HG02588 (cell line): Measurements from ENCODE around the gene TRPV6.

Source experiments
- ATAC-seq: cut with Tn5 transposase; IDR thresholded peaks from one replicate; pipeline ENCODE4 v1.9.1; 2021; ENCODE audit warnings: mild to moderate bottlenecking, moderate library complexity; ENCODE audit not compliant: unreplicated experiment

TRPV6 gene

DNA sequence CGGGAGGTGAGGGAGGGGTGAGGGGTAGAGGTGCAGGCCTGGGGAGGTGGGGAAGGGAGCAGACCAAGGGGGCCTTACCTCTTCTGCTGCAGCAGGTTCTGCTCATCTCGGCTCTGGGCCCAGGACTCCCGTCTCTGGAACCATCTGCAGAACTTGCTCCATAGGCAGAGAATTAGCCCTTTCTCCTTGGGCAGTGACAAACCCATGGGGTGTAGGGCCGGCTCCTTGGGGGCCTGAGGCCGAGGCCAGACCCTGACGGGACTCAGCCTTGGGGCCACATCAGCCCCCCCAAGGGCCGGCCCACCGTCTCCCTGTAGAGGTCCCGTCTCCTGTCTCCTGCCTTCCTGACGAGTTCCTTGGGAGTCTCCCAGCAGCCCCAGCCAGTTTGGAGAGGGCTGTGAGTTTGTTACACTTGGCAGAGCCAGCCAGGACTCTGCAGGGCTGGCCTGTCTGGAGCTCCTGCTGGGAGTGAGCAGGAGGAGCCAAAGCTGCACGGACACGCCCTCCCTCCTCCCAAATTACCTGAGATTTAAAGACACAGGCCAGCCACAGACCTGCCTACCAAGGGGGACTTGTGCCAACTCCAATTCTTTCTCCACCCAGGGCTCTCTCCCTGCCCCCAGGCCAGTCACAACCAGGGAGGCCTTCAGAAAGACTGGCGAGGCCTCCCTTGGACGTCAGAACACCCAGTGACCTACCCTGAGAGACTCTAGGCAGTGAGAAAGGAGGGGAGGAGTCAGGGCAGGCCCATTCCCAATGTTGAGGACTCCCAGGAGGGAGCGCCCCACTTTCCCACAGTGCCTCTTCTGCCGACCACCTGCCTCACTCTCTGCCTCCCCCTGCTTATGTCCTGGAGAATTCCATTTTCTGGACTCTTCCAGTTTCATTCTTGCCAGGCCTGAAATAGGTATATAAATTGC is at the start of gene TRPV6:
TSS of gene TRPV6 (minus strand) at position 435 of the 920 bp plus-strand sequence.
- ATAC-seq, result no peak

- ATAC-seq, result no peak
Observed at GRCh38 chr7:142934056-142934455, 48.5 kb upstream of the TRPV6 start.

DNA sequence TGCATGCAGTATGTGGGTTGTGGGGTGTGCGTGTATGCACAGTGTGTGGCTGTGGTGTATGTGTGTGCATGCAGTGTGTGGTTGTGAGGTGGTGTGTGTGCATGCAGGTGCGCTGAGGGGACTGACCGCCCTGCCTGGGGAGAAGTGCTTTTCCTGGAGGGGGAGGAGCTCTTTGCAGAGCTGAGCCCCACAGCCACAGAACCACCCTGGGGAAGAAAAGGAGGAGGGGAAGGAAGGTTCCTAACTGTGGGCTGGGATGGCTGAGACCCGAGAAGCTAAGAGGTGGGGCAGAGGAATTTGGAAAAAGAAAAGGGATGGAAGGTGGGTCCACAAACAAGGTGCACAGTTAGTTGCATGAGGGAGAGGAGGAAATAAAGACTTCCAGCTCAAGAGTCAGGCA is 48.1 kb upstream of the TRPV6 start, which contains the start of gene TRPV5:
TSS of gene TRPV5 (minus strand) at position 123 of the 400 bp plus-strand sequence. CDS start 287 bp downstream, outside the sequence.
- no peak for ATAC-seq

- no peak for ATAC-seq
Observed at GRCh38 chr7:142933092-142933475, 47.5 kb upstream of the TRPV6 start.

- no peak for ATAC-seq
Observed at GRCh38 chr7:142932386-142933091, 47.0 kb upstream of the TRPV6 start.

GRCh38 chr7:142930126-142930730 is 44.7 kb upstream of the TRPV6 start:
- no peak for ATAC-seq

DNA sequence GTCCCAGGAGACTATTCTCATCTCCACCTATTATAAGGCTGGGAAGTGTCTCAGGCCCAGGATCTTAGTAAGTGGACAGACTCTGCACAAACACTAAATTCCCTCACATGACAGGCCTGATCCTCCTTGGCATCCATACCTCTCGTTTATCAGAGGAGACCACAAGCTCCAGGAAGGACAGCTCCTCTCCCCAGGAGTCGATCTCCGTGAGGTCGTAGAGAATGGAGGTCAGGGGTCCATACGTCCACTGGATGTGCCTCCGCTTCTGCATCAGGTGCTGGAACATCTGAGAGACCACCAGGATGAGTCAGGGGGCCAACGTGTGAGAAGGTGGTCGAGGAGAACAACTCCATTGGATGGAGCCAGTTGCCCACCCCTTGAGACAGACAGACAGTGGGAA is 42.4 kb upstream of the TRPV6 start:
- ATAC-seq, result no peak

GRCh38 chr7:142927085-142927745 is 41.7 kb upstream of the TRPV6 start:
- no peak for ATAC-seq

- no peak for ATAC-seq
Observed at GRCh38 chr7:142925413-142925812, 39.9 kb upstream of the TRPV6 start.

GRCh38 chr7:142923391-142923790 is 37.8 kb upstream of the TRPV6 start:
- ATAC-seq, result no peak

DNA sequence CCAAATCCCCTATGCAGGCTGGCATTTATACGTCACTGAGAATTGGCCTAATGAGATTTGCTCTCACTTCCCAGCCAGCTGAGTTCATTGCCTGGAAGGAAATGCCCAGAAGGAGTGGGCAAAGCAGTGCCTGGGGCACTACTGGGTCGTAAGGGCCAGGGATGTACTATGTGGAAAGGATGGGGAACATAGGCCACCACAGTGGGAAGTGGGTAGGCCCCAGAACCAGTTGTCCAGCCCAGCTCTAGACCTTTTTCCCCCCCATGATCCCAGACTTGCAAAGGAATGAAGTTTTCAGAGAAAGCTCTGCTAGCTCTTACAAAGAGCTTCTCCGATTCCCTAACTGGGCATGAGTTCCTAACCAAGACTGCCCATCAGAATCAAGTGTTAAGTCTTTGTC is 34.1 kb upstream of the TRPV6 start:
- no peak for ATAC-seq

GRCh38 chr7:142918901-142919300 is 33.4 kb upstream of the TRPV6 start:
- ATAC-seq, result no peak

DNA sequence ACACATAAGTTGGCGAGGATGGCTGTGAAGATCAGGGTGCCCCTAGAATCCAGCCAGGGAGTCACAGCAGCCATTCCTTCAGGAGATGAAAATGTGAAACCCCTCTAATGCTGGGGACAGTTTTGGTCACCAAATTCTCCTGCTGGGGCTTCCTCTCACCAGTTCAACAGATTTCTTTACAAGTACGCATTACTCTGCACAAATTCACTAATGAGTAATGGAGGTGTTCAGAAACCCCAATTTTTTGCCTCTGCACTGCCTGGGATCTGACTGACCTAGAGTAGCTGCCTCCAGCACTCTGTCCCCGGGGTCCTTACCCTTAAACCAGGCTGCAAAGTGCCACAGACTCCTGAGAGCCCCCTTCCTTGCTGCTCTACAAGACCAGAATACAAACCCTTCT is 31.9 kb upstream of the TRPV6 start:
- ATAC-seq, result no peak

- ATAC-seq, result no peak
Observed at GRCh38 chr7:142916508-142916907, 31.0 kb upstream of the TRPV6 start.

GRCh38 chr7:142915315-142915714 is 29.8 kb upstream of the TRPV6 start:
- no peak for ATAC-seq

- ATAC-seq, result no peak
Observed at GRCh38 chr7:142914121-142914520, 28.6 kb upstream of the TRPV6 start.

- no peak for ATAC-seq
Observed at GRCh38 chr7:142913566-142913965, 28.0 kb upstream of the TRPV6 start.

- no peak for ATAC-seq
Observed at GRCh38 chr7:142913051-142913450, 27.5 kb upstream of the TRPV6 start.

- no peak for ATAC-seq
Observed at GRCh38 chr7:142910481-142910880, 24.9 kb upstream of the TRPV6 start.

GRCh38 chr7:142910031-142910433 is 24.5 kb upstream of the TRPV6 start:
- no peak for ATAC-seq
